NCI-H82 (cell line): ENCODE data around the gene FBXO10.
"Not testable (repeated sequence)": the region's sequence is repeated elsewhere in the genome, so short reads cannot be mapped to it uniquely, and the experiment has no call there.

Experiments used
- DNase-seq: peaks from one replicate; lab custom pipeline; 2025; lab: John Stamatoyannopoulos, UW

Gene FBXO10

GRCh38 chr9:37575921-37576721 lies at the start of gene FBXO10:
Gene FBXO10 (minus strand): TSS chr9:37576380. CDS start chr9:37541768, 34,612 bp downstream.
- DNase-seq, result peak; percentile 92

- no peak for DNase-seq
Measured at GRCh38 chr9:37625758-37626147, 49.6 kb upstream of the FBXO10 start.

GRCh38 chr9:37625036-37625757 lies 49.0 kb upstream of the FBXO10 start:
- no peak for DNase-seq

- DNase-seq, result no peak
Measured at GRCh38 chr9:37624073-37624472, 47.9 kb upstream of the FBXO10 start.

- DNase-seq, result no peak
Measured at GRCh38 chr9:37623267-37623666, 47.1 kb upstream of the FBXO10 start.

GRCh38 chr9:37622462-37622861 lies 46.3 kb upstream of the FBXO10 start:
- no peak for DNase-seq

- DNase-seq, result peak; percentile 69
Measured at GRCh38 chr9:37621273-37622121, 45.3 kb upstream of the FBXO10 start.

- no peak for DNase-seq
Measured at GRCh38 chr9:37620396-37620795, 44.2 kb upstream of the FBXO10 start.

- DNase-seq, result no peak
Measured at GRCh38 chr9:37619806-37620205, 43.6 kb upstream of the FBXO10 start.

- no peak for DNase-seq
Measured at GRCh38 chr9:37618817-37619216, 42.6 kb upstream of the FBXO10 start.

- DNase-seq, result no peak
Measured at GRCh38 chr9:37617832-37618231, 41.7 kb upstream of the FBXO10 start.

GRCh38 chr9:37617161-37617560 lies 41.0 kb upstream of the FBXO10 start:
- no peak for DNase-seq

GRCh38 chr9:37611961-37612360 lies 35.8 kb upstream of the FBXO10 start:
- DNase-seq, result peak; percentile 29

- DNase-seq, result no peak
Measured at GRCh38 chr9:37611014-37611413, 34.8 kb upstream of the FBXO10 start.

GRCh38 chr9:37609735-37610397 lies 33.7 kb upstream of the FBXO10 start:
- no peak for DNase-seq

- no peak for DNase-seq
Measured at GRCh38 chr9:37608250-37608649, 32.1 kb upstream of the FBXO10 start.

- DNase-seq, result no peak
Measured at GRCh38 chr9:37604296-37604695, 28.1 kb upstream of the FBXO10 start.

GRCh38 chr9:37602817-37603216 lies 26.6 kb upstream of the FBXO10 start:
- no peak for DNase-seq

- DNase-seq, result not testable (repeated sequence)
Measured at GRCh38 chr9:37602061-37602460, 25.9 kb upstream of the FBXO10 start.

- DNase-seq, result no peak
Measured at GRCh38 chr9:37596504-37596903, 20.3 kb upstream of the FBXO10 start.

GRCh38 chr9:37593883-37594448 lies 17.8 kb upstream of the FBXO10 start:
- no peak for DNase-seq
